SU-DHL-6 (cell line): ENCODE data around the gene ZSWIM2.

Experiments used
- H2AFZ ChIP-seq: fragments of 200-600 bp; sonication (generic); 2 replicates; pipeline ENCODE4 v1.6.1; 2014; ENCODE audit warnings: low read depth, mild to moderate bottlenecking, moderate library complexity, mixed read lengths, antibody characterized with exemption, low read length; ENCODE audit not compliant: severe bottlenecking
- H3F3A ChIP-seq: fragments of 200-600 bp; shearing (Covaris generic); 2 replicates; pipeline ENCODE4 v1.6.0; 2016; ENCODE audit warnings: antibody characterized with exemption, mild to moderate bottlenecking; ENCODE audit not compliant: insufficient read depth
- H3K27ac ChIP-seq: fragments of 200-600 bp; sonication (generic); 2 replicates; pipeline ENCODE4 v1.5.1; 2016; ENCODE audit warnings: low read depth, mild to moderate bottlenecking, low read length, moderate library complexity, mixed read lengths
- H3K27me3 ChIP-seq: fragments of 200-600 bp; sonication (generic), shearing (Covaris generic); 2 replicates; pipeline ENCODE4 v1.6.0; 2014; ENCODE audit warnings: mild to moderate bottlenecking, low read length
- H3K36me3 ChIP-seq: fragments of 200-600 bp; sonication (generic); 2 replicates; pipeline ENCODE4 v1.6.1; 2014; ENCODE audit warnings: mild to moderate bottlenecking, low read length, mixed read lengths
- H3K4me2 ChIP-seq: fragments of 300-600, 200-600 bp; shearing (Covaris generic), sonication (generic); 2 replicates; pipeline ENCODE4 v1.6.0; 2014; ENCODE audit warnings: low read length, low read depth, mild to moderate bottlenecking; ENCODE audit not compliant: poor library complexity, severe bottlenecking
- H3K4me3 ChIP-seq: fragments of 200-600 bp; sonication (generic); 2 replicates; pipeline ENCODE4 v1.5.1; 2014; ENCODE audit warnings: antibody characterized with exemption, low read length, mild to moderate bottlenecking, mixed read lengths; ENCODE audit not compliant: insufficient read depth, poor library complexity, severe bottlenecking
- H3K79me2 ChIP-seq: fragments of 200-600 bp; sonication (generic); 2 replicates; pipeline ENCODE4 v1.6.1; 2014; ENCODE audit warnings: mild to moderate bottlenecking, low read length, moderate library complexity; ENCODE audit not compliant: insufficient read depth
- H3K9ac ChIP-seq: fragments of 200-600 bp; sonication (generic); 2 replicates; pipeline ENCODE4 v1.7.0; 2014; ENCODE audit warnings: mild to moderate bottlenecking, low read length
- H3K9me2 ChIP-seq: fragments of 200-600 bp; sonication (generic); replicated peaks from 2 replicates; pipeline ENCODE4 v1.6.1; 2014; ENCODE audit warnings: low read length; ENCODE audit not compliant: insufficient read depth
- H3K9me3 ChIP-seq: fragments of 200-600 bp; sonication (generic); 2 replicates; pipeline ENCODE4 v1.6.1; 2014; ENCODE audit warnings: low read length, mixed read lengths; ENCODE audit not compliant: insufficient read depth
- H4K20me1 ChIP-seq: fragments of 200-600 bp; sonication (generic); 2 replicates; pipeline ENCODE4 v1.6.1; 2014; ENCODE audit warnings: low read depth, mild to moderate bottlenecking, antibody characterized with exemption, low read length, moderate library complexity, mixed read lengths
- CTCF ChIP-seq: fragments of 200-600 bp; sonication (generic); IDR thresholded peaks from one replicate; pipeline ENCODE4 v1.5.1; 2017; ENCODE audit warnings: antibody characterized with exemption, mild to moderate bottlenecking, low read length, moderate library complexity; ENCODE audit not compliant: insufficient read depth, poor library complexity, severe bottlenecking
- EZH2phosphoT487 ChIP-seq: fragments of 200-600 bp; sonication (generic), shearing (Covaris generic); conservative IDR thresholded peaks from 2 replicates; pipeline ENCODE4 v1.6.1; 2018; ENCODE audit warnings: mild to moderate bottlenecking, antibody characterized with exemption, low read length, moderate library complexity, mixed read lengths

ZSWIM2 gene

GRCh38 chr2:186853951-186854350 is 5.0 kb upstream of the ZSWIM2 start:
- H3K9ac ChIP-seq, result no peak overlapping the region

GRCh38 chr2:186852508-186852907 is 3.5 kb upstream of the ZSWIM2 start:
- TF ChIP-seq EZH2phosphoT487, result no peak
- no peak for TF ChIP-seq CTCF
- H4K20me1 ChIP-seq, result no peaks in the 10 kb centered on the region
- H3K27me3 ChIP-seq, result no peaks in the 10 kb centered on the region
- no peak overlapping the region for H3K9ac ChIP-seq
- no peaks in the 10 kb centered on the region for H3F3A ChIP-seq
- no peaks in the 10 kb centered on the region for H3K79me2 ChIP-seq
- H3K4me3 ChIP-seq, result no peak overlapping the region
- H2AFZ ChIP-seq, result no peak overlapping the region
- no peak overlapping the region for H3K4me2 ChIP-seq
- no peaks in the 10 kb centered on the region for H3K9me2 ChIP-seq
- H3K9me3 ChIP-seq, result no peaks in the 10 kb centered on the region
- no peaks in the 10 kb centered on the region for H3K36me3 ChIP-seq
- H3K27ac ChIP-seq, result no peak overlapping the region

More at GRCh38 chr2:186853951-186854350, 5.0 kb upstream of the ZSWIM2 start:
- Histone ChIP-seq H3F3A (no peaks in the 10 kb centered on the region), H3K9me3 (no peaks in the 10 kb centered on the region), H3K4me2 (no peak overlapping the region), H3K9me2 (no peaks in the 10 kb centered on the region), H2AFZ (no peak overlapping the region), H4K20me1 (no peaks in the 10 kb centered on the region), H3K36me3 (no peaks in the 10 kb centered on the region), H3K79me2 (no peaks in the 10 kb centered on the region), H3K27ac (no peak overlapping the region), H3K27me3 (no peaks in the 10 kb centered on the region), H3K4me3 (no peak overlapping the region)
- TF ChIP-seq EZH2phosphoT487 (no peak), CTCF (no peak)

GRCh38 chr2:186842373-186842772 is 6.6 kb downstream of the ZSWIM2 start:
- Histone ChIP-seq H3K9ac (no peak overlapping the region), H3K27ac (no peak overlapping the region), H3K27me3 (no peaks in the 10 kb centered on the region), H3K4me3 (no peak overlapping the region), H3K79me2 (no peaks in the 10 kb centered on the region), H2AFZ (no peak overlapping the region), H3F3A (no peaks in the 10 kb centered on the region), H3K9me2 (no peaks in the 10 kb centered on the region), H4K20me1 (peaks cover 3% of the 10 kb centered on the region; the same call in 1 of the 2 replicates), H3K4me2 (no peak overlapping the region), H3K9me3 (no peaks in the 10 kb centered on the region), H3K36me3 (no peaks in the 10 kb centered on the region)
- TF ChIP-seq EZH2phosphoT487 (no peak), CTCF (no peak)

- no peak overlapping the region for H3K27ac ChIP-seq
- H3K27me3 ChIP-seq, result no peaks in the 10 kb centered on the region
- no peak overlapping the region for H3K9ac ChIP-seq
- TF ChIP-seq EZH2phosphoT487, result no peak
- TF ChIP-seq CTCF, result no peak
- no peak overlapping the region for H3K4me3 ChIP-seq
- no peak overlapping the region for H2AFZ ChIP-seq
- H3K36me3 ChIP-seq, result no peaks in the 10 kb centered on the region
- peaks cover 3% of the 10 kb centered on the region; the same call in 1 of the 2 replicates for H4K20me1 ChIP-seq
- H3F3A ChIP-seq, result no peaks in the 10 kb centered on the region
- H3K9me3 ChIP-seq, result no peaks in the 10 kb centered on the region
- H3K9me2 ChIP-seq, result no peaks in the 10 kb centered on the region
- H3K4me2 ChIP-seq, result no peak overlapping the region
- no peaks in the 10 kb centered on the region for H3K79me2 ChIP-seq
Measured at GRCh38 chr2:186841940-186842339, 7.0 kb downstream of the ZSWIM2 start.
